ENCODE data around the gene ZNF768. TPM values are rescaled to one million over a fixed set of nuclear protein-coding genes. Genes with fewer than 3 reads are reported as not detected.
A peak's percentile ranks its signal among the peaks of the same experiment; 100 is the strongest.

Gene ZNF768
- total RNA-seq, 2 donors from 2014 or later = 25.0 to 36.3 TPM

DNA sequence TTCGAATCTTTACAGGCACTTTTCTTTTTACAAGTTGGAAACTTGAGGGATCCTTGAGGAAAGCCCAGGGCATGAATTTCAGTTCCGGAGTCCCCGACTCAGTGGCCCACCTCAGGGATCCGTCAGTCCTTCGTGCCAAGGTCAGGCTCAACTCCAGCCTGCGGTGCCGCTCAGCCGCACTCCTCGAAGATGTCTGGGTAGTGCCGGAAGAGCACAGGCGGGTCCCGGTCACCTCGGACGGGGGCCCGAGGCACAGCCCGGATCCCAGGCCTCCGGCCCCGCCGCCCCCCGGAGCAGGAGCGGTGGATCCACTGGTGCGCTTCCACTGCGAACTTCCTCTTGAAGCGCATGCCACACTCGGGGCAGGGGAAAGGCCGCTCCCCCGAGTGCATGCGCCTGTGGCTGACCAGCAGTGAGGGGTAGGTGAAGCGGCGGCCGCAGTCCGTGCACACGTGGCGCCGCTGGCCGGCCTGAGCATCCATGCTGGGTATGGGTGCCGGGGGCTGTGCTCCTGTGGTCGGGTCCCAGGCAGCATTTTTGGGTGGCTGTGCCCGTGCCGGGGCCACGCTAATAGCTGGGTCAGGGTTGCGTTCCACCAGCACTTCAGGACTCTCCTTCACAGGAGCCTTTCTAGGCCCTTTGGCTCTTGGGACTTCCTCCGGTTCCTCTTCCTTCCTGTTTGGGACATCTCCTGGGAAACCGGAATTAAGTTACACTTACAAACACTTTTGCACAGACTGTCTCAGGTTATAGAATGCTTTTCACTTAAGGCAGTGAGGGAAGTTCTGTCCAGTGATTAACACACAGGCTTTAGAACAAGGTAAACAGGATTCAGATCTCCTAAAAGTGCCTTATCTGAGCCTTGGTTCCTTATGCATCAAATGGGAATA is 43.6 kb upstream of the ZNF768 start:
- Histone ChIP-seq H3K27me3 (replicated peaks; ENCODE audit: insufficient read depth) (no peaks in the 10 kb centered on the region), H3K9me3 (no peaks in the 10 kb centered on the region), H3K4me3 (peak overlapping the region; percentile 96), H3K27ac (peak overlapping the region; percentile 93 to 99), H3K36me3 (no peaks in the 10 kb centered on the region), H3K4me1 (ENCODE audit: control insufficient read depth in 1 of 2, low read depth in 2 of 2) (peaks cover 15 to 24% of the 10 kb centered on the region in 2 donors)
- TF ChIP-seq, protein P1, sequence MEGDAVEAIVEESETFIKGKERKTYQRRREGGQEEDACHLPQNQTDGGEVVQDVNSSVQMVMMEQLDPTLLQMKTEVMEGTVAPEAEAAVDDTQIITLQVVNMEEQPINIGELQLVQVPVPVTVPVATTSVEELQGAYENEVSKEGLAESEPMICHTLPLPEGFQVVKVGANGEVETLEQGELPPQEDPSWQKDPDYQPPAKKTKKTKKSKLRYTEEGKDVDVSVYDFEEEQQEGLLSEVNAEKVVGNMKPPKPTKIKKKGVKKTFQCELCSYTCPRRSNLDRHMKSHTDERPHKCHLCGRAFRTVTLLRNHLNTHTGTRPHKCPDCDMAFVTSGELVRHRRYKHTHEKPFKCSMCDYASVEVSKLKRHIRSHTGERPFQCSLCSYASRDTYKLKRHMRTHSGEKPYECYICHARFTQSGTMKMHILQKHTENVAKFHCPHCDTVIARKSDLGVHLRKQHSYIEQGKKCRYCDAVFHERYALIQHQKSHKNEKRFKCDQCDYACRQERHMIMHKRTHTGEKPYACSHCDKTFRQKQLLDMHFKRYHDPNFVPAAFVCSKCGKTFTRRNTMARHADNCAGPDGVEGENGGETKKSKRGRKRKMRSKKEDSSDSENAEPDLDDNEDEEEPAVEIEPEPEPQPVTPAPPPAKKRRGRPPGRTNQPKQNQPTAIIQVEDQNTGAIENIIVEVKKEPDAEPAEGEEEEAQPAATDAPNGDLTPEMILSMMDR (IDR thresholded peaks at IDR 0.05) = no peak
- ATAC-seq (ENCODE audit: insufficient number of reproducible peaks, low FRiP score, low read depth) (no peak), DNase-seq (ENCODE audit: low spot score) (no peak)

DNA sequence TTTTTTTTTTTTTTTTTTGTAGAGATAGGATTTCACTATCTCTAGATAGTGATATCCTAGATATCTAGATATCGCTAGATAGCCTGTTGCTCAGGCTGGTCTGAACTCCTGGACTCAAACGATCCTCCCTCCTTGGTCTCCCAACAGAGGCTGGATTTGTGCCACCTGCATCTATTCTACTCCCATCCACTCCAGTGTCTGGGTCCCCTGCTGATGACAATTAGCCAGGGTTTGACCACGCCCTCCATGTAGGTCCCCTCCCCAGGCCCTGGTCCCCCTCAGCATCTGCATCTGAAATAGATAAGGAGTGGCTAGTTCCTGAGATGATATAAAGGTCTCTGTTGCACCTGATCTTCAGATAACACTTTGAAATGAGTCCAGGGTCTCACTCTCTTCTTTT is 42.9 kb upstream of the ZNF768 start:
- Histone ChIP-seq H3K4me1 (ENCODE audit: control insufficient read depth in 1 of 2, low read depth in 2 of 2) (peaks cover 15 to 24% of the 10 kb centered on the region in 2 donors), H3K27me3 (replicated peaks; ENCODE audit: insufficient read depth) (no peaks in the 10 kb centered on the region), H3K36me3 (no peaks in the 10 kb centered on the region), H3K4me3 (no peak overlapping the region), H3K27ac (no peak overlapping the region), H3K9me3 (no peaks in the 10 kb centered on the region)
- TF ChIP-seq, protein P1 (IDR thresholded peaks at IDR 0.05) = no peak
- DNase-seq (ENCODE audit: low spot score) = no peak
- no peak for ATAC-seq (ENCODE audit: insufficient number of reproducible peaks, low FRiP score, low read depth)

DNA sequence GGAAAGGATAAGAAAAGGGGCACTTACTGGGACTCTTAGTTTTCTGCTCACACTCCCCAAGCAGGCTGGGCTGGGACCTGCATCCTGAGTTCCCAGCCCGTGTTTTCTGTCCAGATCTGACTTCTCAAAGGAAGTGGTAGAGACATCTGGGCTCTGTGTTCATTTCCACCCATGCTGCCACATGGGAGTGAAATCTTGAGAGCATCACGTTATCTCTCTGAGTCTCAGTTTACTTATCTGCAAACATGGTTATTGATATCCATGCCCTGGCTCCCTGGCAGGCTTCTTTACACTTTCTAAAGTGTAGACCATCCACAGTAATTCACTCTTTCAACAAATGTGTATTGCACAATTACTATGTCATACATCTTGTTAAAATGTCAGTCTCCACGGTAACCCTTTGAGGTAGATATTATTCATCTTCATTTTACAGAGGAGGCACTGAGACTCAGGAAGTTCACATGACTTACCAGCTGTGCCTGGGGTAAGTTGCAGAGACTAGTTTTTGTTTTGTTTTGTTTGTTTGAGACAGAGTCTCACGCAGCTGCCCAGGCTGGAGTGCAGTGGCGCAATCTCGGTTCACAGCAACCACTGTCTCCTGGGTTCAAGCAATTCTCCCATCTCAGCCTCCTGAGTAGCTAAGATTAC is 41.7 kb upstream of the ZNF768 start:
- no peaks in the 10 kb centered on the region for H3K36me3 ChIP-seq
- TF ChIP-seq, protein P1 (IDR thresholded peaks at IDR 0.05) = no peak
- H3K27ac ChIP-seq = no peak overlapping the region
- DNase-seq (ENCODE audit: low spot score) (no peak), ATAC-seq (ENCODE audit: insufficient number of reproducible peaks, low FRiP score, low read depth) (no peak)
- no peaks in the 10 kb centered on the region for H3K27me3 ChIP-seq (replicated peaks; ENCODE audit: insufficient read depth)
- H3K4me3 ChIP-seq = no peak overlapping the region
- no peaks in the 10 kb centered on the region for H3K9me3 ChIP-seq
- peaks cover 15 to 24% of the 10 kb centered on the region in 2 donors for H3K4me1 ChIP-seq (ENCODE audit: control insufficient read depth in 1 of 2, low read depth in 2 of 2)

DNA sequence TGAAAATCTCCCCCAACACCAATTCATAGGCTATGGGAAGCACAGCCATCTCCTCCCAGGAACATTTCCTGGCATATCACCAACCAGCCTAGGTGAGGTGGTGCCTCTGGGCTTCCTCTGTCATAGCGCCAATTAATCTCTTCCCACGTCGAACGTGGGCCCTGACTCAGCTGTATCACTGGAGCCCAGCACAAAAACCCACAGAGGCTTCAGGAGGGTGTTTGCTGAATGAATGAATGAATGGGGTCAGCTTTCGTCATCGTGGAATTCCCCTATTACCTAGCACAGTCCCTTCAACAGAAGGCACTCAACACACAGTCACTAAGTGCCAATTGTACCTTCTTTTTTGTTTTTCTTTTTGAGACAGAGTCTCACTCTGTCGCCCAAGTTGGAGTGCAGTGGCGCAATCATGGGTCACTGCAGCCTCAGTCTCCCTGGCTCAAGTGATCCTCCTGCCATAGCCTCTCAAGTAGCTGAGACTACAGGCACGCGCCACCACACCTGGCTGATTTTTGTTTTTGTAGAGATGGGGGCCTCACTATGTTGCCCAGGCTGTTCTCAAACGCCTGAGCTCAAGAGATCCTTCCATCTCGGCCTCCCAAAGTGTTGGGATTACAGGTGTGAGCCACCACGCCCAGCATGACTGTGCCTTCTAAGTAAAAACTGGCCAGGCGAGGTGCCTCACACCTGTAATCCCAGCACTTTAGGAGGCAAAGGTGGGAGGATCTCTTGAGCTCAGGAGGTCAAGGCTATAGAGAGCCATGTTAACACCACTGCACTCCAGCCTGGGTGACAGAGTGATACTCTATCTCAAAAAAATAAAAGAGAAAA is 41.0 kb upstream of the ZNF768 start:
- DNase-seq (ENCODE audit: low spot score) (no peak), ATAC-seq (ENCODE audit: insufficient number of reproducible peaks, low FRiP score, low read depth) (no peak)
- Histone ChIP-seq H3K4me3 (no peak overlapping the region), H3K9me3 (no peaks in the 10 kb centered on the region), H3K27ac (no peak overlapping the region), H3K27me3 (replicated peaks; ENCODE audit: insufficient read depth) (no peaks in the 10 kb centered on the region), H3K4me1 (ENCODE audit: control insufficient read depth in 1 of 2, low read depth in 2 of 2) (peaks cover 13 to 17% of the 10 kb centered on the region in 2 donors), H3K36me3 (no peaks in the 10 kb centered on the region)
- TF ChIP-seq, protein P1 (IDR thresholded peaks at IDR 0.05) = no peak

Data from thoracic aorta (tissue), 2 donors.